GM19239 (cell line): ENCODE data around the gene ZNF420.

Source experiments
- DNase-seq: peaks from one replicate; pipeline ENCODE4 v3.0.0; 2011; ENCODE audit warnings: low spot score; ENCODE audit not compliant: insufficient read length
- FAIRE-seq: peaks from 2 replicates; lab custom pipeline; 2011; peaks lifted over from hg19 to GRCh38; lab: Jason Lieb, UNC

Gene ZNF420

DNA sequence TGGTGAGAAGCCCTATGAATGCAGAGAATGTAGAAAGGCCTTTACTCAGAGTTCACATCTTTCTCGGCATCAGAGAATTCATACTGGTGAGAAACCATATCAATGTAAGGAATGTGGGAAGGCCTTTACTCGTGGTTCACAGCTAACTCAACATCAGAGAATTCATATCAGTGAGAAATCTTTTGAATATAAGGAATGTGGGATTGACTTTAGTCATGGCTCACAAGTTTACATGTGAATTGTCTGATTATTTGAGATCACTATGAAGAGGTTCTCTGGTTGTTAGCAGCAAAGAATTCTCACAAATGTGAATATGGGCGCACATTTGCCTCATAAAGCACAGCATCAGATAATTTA lies 50.6 kb downstream of the ZNF420 start:
- DNase-seq (no peak), FAIRE-seq (no peak)

DNA sequence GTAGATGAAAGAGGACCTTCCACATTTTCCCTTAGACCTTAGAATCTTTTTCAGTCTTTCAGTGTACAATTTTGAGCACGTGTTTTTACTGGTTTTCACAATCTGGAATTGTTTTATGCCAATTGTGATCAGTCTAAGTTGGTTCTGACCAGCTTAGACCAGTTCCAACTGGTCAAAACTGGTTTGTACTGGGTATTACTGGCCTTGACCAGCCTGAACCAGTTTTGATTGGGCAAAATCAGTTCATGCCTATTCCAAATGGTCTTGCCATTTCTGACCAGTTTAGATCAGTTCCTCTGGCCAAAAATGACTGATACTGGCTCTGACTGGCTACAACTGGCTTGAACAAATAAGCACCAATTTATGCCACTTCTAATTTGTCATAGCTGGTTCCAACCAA lies 57.9 kb downstream of the ZNF420 start:
- FAIRE-seq: no peak
- no peak for DNase-seq

DNA sequence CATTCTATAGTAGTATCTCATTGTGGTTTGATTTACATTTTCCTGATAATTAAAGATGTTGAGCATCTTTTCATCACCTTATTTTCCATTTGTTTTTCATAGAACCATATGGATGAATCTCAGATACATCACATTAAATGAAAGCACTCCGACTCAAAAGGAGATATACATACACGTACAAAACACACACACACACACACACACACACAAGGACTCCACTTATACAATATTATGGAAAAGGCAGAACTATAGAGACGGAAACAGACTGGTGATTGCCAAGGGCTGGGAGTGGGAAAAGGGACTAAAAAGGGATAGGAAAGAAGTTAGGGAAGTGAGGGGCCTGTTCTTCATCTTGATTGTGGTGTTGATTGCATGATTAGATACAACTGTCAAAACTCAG lies 70.0 kb downstream of the ZNF420 start:
- DNase-seq (no peak), FAIRE-seq (no peak)

DNA sequence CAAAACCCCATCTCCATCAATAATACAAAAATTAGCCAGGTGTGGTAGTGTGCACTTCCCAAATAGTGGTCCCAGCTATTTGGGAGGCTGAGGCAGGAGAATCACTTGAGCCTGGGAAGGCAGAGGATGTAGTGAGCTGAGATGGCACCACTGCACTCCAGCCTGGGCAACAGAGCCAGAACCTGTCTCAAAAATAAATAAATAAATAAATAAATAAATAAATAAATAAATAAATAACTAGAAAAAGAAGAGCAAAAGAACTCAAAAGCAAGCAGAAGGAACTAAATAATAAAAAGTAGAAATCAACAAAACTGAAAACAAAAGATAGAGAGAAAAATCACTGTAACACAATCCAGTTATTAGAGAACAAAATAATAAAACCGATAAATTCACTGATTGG lies 81.9 kb downstream of the ZNF420 start:
- DNase-seq: no peak

DNA sequence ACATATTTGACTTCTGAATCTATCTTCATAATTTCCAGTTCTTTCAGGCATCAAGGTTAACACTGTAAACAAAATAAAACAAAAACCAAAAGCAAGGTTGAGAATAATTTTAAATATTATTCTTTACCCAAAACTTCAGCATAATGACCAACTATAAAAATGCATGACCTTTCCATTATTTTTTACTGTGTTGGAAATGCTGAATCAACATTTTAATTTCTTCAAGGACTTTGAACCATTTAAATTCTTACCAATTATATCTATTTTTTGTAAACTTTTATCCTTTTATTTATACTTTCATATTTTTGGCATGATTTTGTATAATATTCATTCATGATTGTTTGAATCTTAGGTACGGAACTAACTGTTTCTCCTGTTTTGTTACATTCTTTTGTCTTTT lies 87.4 kb downstream of the ZNF420 start:
- DNase-seq (no peak), FAIRE-seq (no peak)

More for the DNA sequence above, 81.9 kb downstream of the ZNF420 start:
- no peak for FAIRE-seq

DNA sequence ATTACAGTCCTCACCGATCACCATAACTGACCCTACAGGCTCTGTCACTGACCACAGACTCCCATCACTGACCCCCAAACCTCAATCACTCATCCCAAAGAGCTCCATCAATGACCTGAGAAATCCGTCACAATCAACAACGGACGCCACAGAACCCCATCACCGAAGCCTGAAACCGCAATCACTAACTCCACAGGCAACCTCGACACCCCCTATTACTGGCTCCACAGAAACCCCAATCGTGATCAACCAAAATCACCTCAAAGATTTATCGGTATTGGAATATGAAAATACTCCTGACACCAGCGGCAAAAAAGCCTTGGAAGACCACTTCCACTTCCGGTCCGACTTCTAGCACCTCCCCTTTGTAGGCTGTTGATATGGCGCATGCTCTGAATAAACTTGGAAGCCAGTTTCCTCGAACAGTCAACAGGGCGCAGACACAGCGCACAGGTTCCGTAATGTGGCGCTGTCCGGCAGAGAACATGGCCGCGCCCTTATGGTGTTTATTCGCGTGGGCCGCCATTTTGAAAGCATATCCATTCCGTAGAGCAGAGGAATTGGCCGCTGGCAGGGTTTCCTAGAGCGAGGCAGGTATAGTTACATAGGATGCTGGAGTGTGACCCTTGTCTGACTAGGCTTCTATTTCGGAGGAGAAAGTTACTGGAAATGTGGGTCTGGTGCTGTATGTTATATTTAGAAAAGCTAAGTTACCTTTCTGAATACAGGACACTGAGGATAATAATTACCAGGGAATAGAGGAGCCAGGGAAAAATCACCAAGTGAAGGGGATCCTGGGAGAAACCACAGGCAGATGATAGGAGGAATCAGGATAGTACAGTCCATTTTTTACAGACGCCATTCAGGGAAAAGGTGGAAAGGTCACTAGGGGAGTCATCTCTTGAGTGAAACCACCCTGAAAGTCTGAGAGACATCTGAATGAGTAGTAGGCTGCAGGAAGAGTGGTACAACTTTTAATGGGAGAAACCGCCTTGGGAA lies 94.4 kb downstream of the ZNF420 start, which contains the start of gene ZNF585A:
Gene ZNF585A, minus strand, starts transcription at position 328 of the 999 bp plus-strand sequence. CDS start 2,785 bp downstream, outside the sequence.
- DNase-seq: peak; percentile 60
- FAIRE-seq: peak; percentile 99
